CD4-positive, alpha-beta T cell treated with Interleukin-10 for 1 hour (primary cell): ENCODE data around the gene KNTC1.
A peak's percentile ranks its signal among the peaks of the same experiment; 100 is the strongest.
"Not testable (repeated sequence)": the region's sequence is repeated elsewhere in the genome, so short reads cannot be mapped to it uniquely, and the experiment has no call there.

Source experiments
- DNase-seq: peaks from one replicate; pipeline ENCODE4 v3.0.0-alpha.2; 2020

Gene KNTC1

DNA sequence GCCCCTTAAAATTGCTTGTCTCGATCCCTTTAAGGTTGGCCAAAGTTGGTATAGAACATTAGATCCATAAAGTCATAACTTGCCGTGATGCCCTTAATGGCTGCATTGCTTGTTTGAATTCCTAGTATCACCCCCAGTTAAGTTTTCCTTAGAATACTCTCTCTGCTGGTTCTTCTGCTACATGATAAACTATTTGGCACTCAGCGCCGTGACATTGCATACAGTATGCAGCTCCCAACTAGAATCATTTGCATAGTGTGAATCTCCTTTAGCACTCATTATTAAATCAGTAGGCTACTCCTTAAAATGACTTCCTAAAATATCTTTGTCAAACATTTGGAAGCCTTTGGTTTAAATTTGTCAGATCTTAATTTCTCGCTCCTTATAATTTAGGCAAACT is 42.2 kb downstream of the KNTC1 start:
- no peak for DNase-seq

DNA sequence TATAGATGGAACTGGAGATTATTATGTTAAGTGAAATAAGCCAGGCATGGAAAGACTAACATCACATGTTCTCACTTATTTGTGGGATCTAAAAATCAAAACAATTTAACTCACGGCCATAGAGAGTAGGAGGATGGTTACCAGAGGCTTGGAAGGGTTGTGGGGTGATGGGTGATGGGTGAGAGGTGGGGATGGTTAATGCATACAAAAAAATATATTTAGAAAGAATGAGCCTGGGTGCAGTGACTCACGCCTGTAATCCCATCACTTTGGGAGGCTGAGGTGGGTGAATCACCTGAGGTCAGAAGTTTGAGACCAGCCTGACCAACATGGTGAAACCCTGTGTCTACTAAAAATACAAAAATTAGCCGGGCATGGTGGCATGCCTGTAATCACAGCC is 43.0 kb downstream of the KNTC1 start:
- not testable (repeated sequence) for DNase-seq

DNA sequence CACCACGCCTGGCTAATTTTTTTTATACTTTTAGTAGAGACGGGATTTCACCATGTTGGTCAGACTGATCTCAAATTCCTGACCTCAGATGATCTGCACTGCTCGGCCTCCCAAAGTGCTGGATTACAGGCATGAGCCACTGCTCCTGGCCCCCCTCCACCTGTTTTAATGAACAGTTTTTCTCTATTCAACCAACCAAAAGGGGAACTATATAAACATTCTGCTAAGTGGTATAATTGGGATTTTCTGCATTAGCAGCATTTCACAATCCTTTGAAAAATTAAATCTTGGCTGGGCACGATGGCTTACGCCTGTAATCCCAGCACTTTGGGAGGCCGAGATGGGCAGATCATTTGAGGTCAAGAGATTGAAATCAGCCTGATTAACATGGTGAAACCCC is 44.8 kb downstream of the KNTC1 start:
- DNase-seq: no peak

DNA sequence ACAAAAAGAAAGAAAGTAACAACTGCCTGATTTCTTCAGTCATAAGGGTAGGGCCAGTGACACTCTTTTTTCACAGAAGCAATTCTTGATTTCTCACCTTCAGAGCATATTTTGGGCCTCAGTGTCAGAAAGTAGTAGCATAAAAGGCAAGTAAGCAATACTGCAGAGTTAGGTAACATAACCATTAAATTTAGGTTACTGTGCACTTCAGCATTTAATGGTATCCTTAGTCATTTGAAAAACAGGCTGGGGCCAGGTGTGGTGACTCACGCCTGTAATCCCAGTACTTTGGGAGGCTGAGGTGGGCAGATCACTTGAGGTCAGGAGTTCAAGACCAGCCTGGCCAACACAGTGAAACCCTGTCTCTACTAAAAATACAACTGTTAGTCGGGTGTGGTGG is 56.2 kb downstream of the KNTC1 start:
- not testable (repeated sequence) for DNase-seq

- DNase-seq: no peak
Measured at GRCh38 chr12:122584177-122584863, 57.3 kb downstream of the KNTC1 start.

DNA sequence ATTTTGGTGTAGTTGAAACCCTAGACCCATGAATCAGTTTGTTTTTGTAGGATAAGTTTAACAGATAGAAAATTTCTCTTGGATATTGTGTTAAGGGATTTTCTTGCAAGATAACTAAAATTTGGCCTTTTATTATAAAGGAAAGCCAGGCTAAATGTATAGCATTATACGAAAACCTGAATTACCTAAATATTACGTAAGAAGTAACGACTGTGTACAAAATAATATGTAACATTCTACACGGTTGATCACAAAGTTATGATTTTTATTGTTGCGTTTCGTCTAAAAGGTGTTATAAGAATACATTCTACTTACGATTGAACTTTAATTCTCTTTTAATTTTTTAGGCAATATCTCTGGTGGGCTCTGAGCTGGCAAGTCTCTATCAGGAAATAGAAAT is 63.9 kb downstream of the KNTC1 start:
- DNase-seq: no peak

DNA sequence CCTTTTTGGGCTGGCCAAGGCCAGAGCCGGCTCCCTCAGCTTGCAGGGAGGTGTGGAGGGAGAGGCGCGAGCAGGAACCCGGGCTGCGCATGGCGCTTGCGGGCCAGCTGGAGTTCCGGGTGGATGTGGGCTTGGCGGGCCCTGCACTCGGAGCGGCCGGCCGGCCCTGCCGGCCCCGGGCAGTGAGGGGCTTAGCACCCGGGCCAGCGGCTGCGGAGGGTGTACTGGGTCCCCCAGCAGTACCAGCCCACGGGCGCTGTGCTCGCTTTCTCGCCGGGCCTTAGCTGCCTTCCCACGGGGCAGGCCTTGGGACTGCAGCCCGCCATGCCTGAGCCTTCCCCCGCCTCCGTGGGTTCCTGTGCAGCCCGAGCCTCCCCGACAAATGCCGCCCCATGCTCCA is 64.9 kb downstream of the KNTC1 start:
- DNase-seq: not testable (repeated sequence)

DNA sequence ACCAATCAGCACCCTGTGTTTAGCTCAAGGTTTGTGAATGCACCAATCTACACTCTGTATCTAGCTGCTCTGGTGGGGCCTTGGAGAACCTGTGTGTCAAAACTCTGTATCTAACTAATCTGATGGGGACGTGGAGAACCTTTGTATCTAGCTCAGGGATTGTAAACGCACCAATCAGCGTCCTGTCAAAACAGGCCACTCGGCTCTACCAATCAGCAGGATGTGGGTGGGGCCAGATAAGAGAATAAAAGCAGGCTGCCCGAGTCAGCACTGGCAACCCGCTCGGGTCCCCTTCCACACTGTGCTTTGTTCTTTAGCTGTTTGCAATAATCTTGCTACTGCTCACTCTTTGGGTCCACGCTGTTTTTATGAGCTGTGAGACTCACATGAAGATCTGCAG is 65.5 kb downstream of the KNTC1 start:
- DNase-seq: not testable (repeated sequence)

GRCh38 chr12:122593910-122594309 is 66.9 kb downstream of the KNTC1 start:
- no peak for DNase-seq

DNA sequence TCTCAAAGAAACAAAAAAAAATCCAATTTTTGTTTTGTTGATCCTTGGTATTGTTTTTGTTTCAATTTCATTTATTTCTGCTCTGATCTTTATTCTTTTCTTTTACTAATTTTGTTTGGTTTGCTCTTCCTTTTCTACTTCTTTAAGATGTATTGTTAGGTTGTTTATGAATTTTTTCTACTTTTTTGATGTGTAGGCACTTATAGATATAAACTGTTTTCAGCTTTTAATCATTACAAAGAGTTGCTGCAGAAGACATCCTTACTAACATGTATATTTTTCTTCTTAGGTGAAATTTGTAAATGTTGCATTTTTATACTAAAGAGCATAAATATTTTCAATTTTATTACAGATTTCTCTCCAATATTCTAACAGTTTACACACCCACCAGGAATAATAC is 69.8 kb downstream of the KNTC1 start:
- DNase-seq: no peak

GRCh38 chr12:122602456-122602855 is 75.4 kb downstream of the KNTC1 start:
- no peak for DNase-seq

DNA sequence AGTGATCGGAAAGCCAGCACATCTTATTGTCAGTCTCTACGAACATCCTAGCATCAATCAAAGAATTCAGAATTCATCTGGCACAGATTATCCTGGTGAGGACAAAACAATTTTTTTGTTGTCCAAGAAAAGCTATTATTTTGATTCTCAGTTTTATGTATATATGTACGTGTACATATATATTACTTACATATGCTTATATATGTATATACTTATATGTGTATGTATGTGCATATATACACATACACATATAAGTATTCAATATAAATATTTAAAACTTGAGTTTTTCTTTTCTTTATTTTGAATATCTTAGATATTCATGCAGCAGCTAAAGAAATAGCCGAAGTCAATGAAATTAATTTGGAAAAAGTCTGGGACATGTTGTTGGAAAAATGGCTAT is 77.9 kb downstream of the KNTC1 start:
- DNase-seq: no peak

DNA sequence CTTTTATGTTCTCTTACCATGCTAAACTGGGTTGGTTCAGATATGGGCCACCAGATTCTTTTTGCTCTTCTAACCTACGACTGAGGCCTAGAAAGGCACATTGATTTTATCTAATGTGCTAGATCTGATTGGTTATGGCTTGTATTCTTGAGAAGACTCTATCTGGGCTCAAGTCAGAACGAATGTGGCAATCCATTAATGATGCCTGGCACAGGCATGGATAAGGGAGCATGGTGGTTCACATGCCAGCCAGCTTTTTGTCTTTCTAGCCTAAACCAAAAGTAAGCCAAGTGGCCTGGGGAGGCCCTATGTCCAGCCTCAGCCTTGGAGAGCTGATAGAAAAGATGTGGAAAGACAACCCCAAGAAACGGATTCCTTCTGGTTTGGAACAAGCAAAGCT is 82.7 kb downstream of the KNTC1 start:
- DNase-seq: no peak

DNA sequence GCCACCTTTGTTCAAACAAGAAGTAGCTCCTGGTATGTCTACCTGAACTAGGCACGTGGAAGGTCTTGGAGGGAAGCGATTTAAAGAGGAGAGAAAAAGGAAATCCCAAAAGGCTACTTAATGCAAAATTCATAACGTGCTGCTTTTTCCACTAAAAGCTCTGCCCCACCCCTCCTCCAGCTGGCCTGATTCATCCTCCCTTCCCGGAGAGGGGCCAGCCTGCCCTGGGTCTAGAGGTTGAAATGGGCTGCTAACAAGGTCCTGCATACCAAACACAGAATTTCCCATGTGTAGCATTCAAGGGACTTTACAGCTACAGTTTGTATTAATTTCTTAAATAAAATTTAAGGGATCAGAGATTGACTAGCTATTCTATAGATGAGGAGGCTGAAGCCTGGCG is 83.2 kb downstream of the KNTC1 start:
- no peak for DNase-seq

DNA sequence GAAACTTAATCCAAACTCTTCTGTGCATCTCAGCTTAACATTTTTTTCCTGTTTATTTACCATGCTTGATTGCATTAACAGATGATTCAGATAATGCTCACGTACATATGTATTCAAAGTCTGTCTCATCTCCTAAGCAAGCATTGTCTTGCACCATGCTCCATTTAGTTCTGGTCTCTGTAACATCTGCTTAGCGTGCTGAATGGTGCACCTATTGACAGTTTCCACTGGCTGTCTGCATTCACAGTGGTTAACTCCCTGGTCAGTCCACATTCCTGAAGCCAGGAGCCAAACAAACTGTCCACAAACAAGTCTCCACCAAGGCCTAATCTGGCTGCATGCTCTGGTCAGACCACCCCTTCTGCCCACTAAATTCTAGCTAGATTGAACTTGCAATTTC is 83.9 kb downstream of the KNTC1 start:
- no peak for DNase-seq

GRCh38 chr12:122614839-122615238 is 87.8 kb downstream of the KNTC1 start:
- no peak for DNase-seq

DNA sequence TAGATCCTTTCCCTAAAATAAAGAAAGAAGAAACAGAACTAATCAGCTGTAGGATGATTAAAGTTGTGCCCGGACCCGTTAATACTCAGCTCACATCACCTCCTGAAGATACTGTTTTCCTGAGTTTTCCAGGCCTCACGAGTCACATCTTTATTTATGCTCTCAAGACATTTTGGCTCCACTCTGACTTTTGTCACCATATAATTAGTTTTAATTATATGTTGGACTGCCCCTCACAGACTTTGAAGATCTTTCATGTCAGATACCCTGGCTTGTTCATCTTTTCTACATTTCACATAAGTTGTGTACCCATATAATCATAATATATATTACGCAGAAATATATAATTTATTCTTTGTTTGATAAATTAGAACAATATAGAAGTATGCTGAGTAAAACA is 88.7 kb downstream of the KNTC1 start:
- no peak for DNase-seq

GRCh38 chr12:122635471-122635870 is 108.4 kb downstream of the KNTC1 start:
- DNase-seq: no peak

DNA sequence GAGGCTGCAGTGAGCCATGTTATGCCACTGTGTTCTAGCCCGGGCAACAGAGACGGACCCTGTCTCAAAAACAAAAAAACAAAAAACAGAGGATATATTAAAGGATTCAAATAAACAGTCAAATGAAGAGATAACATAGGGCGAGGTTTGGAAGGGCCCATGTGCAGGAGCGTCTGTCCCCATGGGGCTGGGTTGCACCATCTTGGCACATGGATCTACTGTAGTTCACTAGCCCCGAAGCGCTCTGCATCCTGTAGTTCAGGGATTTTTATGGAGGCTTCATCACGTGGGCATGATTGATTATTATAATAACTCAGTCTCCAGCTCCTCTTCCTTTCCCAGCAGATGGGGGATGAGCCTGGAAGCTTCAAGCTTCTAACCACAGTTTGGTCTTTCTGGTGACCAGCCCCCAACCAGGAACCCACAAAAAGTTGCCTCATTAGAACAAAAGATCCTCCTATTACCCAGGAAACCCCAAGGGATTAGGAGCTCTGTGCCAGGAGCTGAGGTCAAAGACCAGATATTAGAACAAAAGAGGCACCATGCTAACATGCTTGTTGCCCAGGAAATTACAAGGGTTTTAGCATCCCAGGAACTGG is 116.3 kb downstream of the KNTC1 start:
- DNase-seq: no peak

DNA sequence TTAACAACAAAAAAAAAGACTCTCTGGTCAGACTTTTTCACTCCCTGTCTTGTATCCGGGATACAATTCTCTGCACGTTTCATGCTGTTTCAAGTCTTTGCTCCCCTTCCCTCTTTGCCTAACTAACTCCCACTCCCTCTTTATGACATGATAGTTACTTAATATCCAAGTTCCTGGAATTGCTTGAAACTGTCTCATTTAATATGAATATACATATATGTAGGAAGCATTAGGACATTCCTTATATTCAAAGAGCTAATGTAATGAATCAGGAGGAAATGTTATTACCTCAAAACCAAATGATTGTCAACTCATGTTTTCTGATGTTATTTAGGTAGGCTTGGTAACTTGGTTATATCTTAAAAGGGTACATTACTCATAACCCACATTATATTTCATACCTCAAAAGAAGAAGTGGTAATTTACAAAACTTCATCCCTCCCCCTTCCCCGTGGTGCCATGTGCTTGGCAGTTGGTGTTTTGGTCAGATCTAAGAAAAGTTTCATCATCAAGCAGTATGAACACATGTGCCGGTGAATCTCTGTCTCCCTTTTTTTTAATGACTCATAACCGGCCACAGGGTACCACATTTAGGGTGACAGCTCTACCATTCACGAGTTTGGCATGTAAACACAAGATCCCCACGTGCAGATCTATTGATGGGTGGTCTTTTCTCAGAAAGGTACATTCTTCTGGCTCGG is 119.6 kb downstream of the KNTC1 start:
- peak; percentile 36 for DNase-seq

DNA sequence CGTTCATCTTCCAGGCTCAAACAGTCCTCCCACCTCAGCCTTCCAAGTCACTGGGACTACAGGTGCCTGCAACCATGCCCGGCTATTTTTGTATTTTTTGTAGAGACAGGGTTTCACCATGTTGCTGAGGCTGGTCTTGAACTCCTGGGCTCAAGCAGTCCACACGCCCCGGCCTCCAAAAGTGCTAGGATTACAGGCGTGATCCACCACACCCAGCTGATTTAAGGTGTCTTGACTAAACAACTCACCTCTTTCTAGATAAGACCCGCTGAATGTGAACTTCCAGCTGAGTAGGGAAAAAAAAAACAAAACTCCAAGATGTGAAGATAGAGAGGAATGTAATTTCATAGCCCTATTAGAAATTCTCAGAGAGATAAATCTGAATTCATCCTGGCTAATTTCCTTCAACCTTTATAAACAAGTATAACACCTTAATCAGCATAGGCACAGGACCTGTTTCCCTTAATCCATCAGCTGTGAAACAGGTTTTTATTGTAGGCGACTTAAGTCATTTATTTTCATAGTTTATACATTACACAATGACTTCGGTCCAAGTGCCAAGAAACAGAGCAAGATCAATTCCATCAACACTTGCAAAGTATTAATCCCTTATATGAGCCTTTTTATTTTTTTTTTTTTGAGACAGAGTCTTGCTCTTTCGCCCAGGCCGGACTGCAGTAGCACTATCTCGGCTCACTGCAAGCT is 124.6 kb downstream of the KNTC1 start:
- no peak for DNase-seq

GRCh38 chr12:122653291-122653690 is 126.2 kb downstream of the KNTC1 start:
- not testable (repeated sequence) for DNase-seq

DNA sequence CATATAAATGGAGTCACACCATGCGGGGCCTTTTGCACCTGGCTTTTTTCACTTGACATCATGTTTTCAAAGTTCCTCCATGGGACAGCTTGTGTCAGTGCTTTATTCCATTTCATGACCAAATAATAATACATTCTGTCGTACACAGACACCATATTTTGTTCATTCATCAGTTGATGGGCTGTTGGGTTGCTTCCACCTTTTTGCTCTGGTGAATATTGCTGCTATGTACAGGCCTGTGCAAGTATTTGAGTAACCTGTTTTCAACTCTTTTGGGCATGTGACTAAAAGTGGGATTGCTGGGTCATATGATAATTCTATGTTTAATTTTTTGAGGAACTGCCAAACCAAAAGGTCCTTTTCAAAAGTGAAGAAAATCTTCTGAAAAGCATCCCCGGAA is 129.2 kb downstream of the KNTC1 start:
- no peak for DNase-seq

DNA sequence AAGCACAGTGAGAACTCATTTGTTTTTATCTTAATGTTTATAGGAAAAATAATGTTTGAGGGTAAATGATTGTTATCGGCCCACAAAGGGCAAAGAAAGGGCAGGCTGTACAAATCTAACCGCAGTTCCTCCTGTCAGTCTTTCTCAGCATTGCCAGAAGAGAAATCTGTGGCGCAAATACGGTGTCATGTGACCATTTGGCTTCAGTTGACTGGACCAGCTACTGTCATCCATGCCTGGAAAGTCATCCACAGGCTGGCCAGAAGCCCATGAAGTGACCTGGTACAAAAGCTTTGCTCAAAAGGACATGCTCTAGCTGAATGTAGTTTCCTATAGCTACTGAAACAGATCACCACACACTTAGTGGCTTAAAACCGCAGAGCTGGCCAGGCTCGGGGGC is 132.5 kb downstream of the KNTC1 start:
- DNase-seq: no peak
